OCI-LY7 (cell line): ENCODE data around the gene HLA-A. TPM values are rescaled to one million over a fixed set of nuclear protein-coding genes. Genes with fewer than 3 reads are reported as not detected.

Experiments used
- Bru-seq: library from RNA; stranded (reverse); fragments of 400-500 nt; gene quantifications from one replicate; lab custom pipeline; 2021; lab: Mats Ljungman, UMichigan
- BruChase-seq, 2 experiments: library from RNA; stranded (reverse); fragments of 400-500 nt; gene quantifications; one replicate each; lab custom pipeline; 2021; lab: Mats Ljungman, UMichigan
- BruUV-seq: library from RNA; stranded (reverse); fragments of 400-500 nt; replicated peaks from 2 replicates; lab custom pipeline; 2021; lab: Mats Ljungman, UMichigan
- CTCF ChIA-PET: fragments of 300-600 bp; sonication (Branson Sonifier 250); formaldehyde crosslinking; loops from one replicate; lab custom pipeline; 2022; ENCODE audit warnings: antibody characterized with exemption; ENCODE audit not compliant: unreplicated experiment; lab: Charles Lee
- POLR2A ChIA-PET: fragments of 300-600 bp; sonication (Branson Sonifier 250); formaldehyde crosslinking; loops from one replicate; lab custom pipeline; 2022; ENCODE audit warnings: antibody characterized with exemption; lab: Charles Lee
- DNase-seq: peaks from one replicate; pipeline ENCODE4 v3.0.0-alpha.2; 2015; ENCODE audit warnings: low spot score
- H2AFZ ChIP-seq: fragments of 200-600 bp; sonication (generic), shearing (Covaris generic); 2 replicates; pipeline ENCODE4 v1.6.1; 2014; ENCODE audit warnings: mild to moderate bottlenecking, antibody characterized with exemption, low read length, moderate library complexity
- H3K27ac ChIP-seq: fragments of 200-600 bp; sonication (generic); 2 replicates; pipeline ENCODE4 v1.5.1; 2014; ENCODE audit warnings: mixed run types, low read depth, mild to moderate bottlenecking, moderate library complexity, low read length, inconsistent platforms; ENCODE audit not compliant: poor library complexity, severe bottlenecking
- H3K36me3 ChIP-seq: fragments of 200-600 bp; sonication (generic); 2 replicates; pipeline ENCODE4 v1.6.1; 2014; ENCODE audit warnings: mild to moderate bottlenecking, antibody characterized with exemption, low read length, moderate library complexity, mixed read lengths; ENCODE audit not compliant: insufficient read depth
- H3K4me1 ChIP-seq: fragments of 200-600 bp; sonication (generic); 2 replicates; pipeline ENCODE4 v1.5.1; 2014; ENCODE audit warnings: mild to moderate bottlenecking, low read length; ENCODE audit not compliant: insufficient read depth, poor library complexity, severe bottlenecking
- H3K4me2 ChIP-seq: fragments of 200-600 bp; sonication (generic); 2 replicates; pipeline ENCODE4 v1.6.1; 2014; ENCODE audit warnings: mild to moderate bottlenecking, low read length
- H3K4me3 ChIP-seq: fragments of 200-600 bp; sonication (generic); 2 replicates; pipeline ENCODE4 v1.5.1; 2014; ENCODE audit warnings: mild to moderate bottlenecking, low read depth, low read length; ENCODE audit not compliant: poor library complexity, severe bottlenecking
- H3K79me2 ChIP-seq: fragments of 200-600 bp; sonication (generic); 2 replicates; pipeline ENCODE4 v1.6.1; 2016; ENCODE audit warnings: low read depth, mild to moderate bottlenecking, low read length, moderate library complexity, mixed read lengths; ENCODE audit not compliant: insufficient read depth
- H3K9me2 ChIP-seq: fragments of 200-600 bp; sonication (generic); 2 replicates; pipeline ENCODE4 v1.6.1; 2016; ENCODE audit warnings: mild to moderate bottlenecking, low read length, mixed read lengths; ENCODE audit not compliant: insufficient read depth
- H3K9me3 ChIP-seq: fragments of 200-600 bp; sonication (generic); 2 replicates; pipeline ENCODE4 v1.6.1; 2014; ENCODE audit warnings: mild to moderate bottlenecking, mixed run types, low read length, mixed read lengths
- H4K20me1 ChIP-seq: fragments of 200-600 bp; sonication (generic); 2 replicates; pipeline ENCODE4 v1.6.1; 2014; ENCODE audit warnings: mild to moderate bottlenecking, antibody characterized with exemption, low read length, moderate library complexity, mixed read lengths; ENCODE audit not compliant: insufficient read depth
- EZH2phosphoT487 ChIP-seq: fragments of 200-600 bp; sonication (generic); IDR thresholded peaks from 2 replicates; pipeline ENCODE4 v1.6.1; 2018; ENCODE audit warnings: low read depth, borderline replicate concordance, mild to moderate bottlenecking, mixed run types, antibody characterized with exemption, low read length, moderate library complexity, mixed read lengths
- intact Hi-C: fragments of 100-400 bp; cut with micrococcal nuclease; formaldehyde crosslinking; loops from one replicate; pipeline ENCODE4 v1.10.0; 2022; ENCODE audit not compliant: unreplicated experiment
- long read RNA-seq: library from polyadenylated mRNA; stranded (forward); transcript quantifications from one replicate; pipeline ENCODE4 v2.0.0, GENCODE V29; 2022
- total RNA-seq, 2 experiments: library from RNA; depleted of rRNA in 1 of 2; stranded (reverse); fragments of >200 nt in 1 of 2; shearing (Covaris generic) in 1 of 2; gene quantifications; 2 replicates each; pipeline ENCODE4 v1.2.3, GENCODE V29; 2014 to 2022
- TF ChIP-seq, protein P1 (sequence below): fragments of 200-600 bp; sonication (generic); conservative IDR thresholded peaks from 2 replicates; pipeline ENCODE4 v1.5.1; 2014; ENCODE audit warnings: mild to moderate bottlenecking, antibody characterized with exemption, low read length, moderate library complexity, mixed read lengths

HLA-A gene
- total RNA-seq (2014; rRNA removed; shearing (Covaris generic)) (672 and 804 TPM in 2 replicates), total RNA-seq (2022) (393 and 415 TPM in 2 replicates), Bru-seq, nascent RNA (percentile 86 among the genes with signal in this experiment), BruChase-seq, experiment 1, labeled RNA remaining after a 6-hour chase (percentile 96 among the genes with signal in this experiment), BruChase-seq, experiment 2, labeled RNA remaining after a 2-hour chase (percentile 88 among the genes with signal in this experiment)
- long read RNA-seq, transcript HLA-A-203 (8 exons, 1,611 nt): major isoform, 322 of 461 reads
- long read RNA-seq, partial matches to known transcripts: 102 of 461 reads
- long read RNA-seq, other reads (novel, unspliced or antisense): 36 of 461 reads

- TF ChIP-seq EZH2phosphoT487: no peak
- TF ChIP-seq, protein P1, sequence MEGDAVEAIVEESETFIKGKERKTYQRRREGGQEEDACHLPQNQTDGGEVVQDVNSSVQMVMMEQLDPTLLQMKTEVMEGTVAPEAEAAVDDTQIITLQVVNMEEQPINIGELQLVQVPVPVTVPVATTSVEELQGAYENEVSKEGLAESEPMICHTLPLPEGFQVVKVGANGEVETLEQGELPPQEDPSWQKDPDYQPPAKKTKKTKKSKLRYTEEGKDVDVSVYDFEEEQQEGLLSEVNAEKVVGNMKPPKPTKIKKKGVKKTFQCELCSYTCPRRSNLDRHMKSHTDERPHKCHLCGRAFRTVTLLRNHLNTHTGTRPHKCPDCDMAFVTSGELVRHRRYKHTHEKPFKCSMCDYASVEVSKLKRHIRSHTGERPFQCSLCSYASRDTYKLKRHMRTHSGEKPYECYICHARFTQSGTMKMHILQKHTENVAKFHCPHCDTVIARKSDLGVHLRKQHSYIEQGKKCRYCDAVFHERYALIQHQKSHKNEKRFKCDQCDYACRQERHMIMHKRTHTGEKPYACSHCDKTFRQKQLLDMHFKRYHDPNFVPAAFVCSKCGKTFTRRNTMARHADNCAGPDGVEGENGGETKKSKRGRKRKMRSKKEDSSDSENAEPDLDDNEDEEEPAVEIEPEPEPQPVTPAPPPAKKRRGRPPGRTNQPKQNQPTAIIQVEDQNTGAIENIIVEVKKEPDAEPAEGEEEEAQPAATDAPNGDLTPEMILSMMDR: peak; percentile 32; the same call in 1 of the 2 replicates
- H2AFZ ChIP-seq: peak within 1 kb of the TSS; percentile 91
- intact Hi-C loops: loop anchor here (1.0 kb wide), 1 partner anchor 23 kb away; no protein-coding TSS in a partner anchor
- H4K20me1 ChIP-seq: 0 out of 2 replicates have a peak, but pooled peaks cover 6% of the 10 kb centered on the region
- peak within 1 kb of the TSS; percentile 95 for H3K4me2 ChIP-seq
- POLR2A ChIA-PET: interaction anchor here (0.9 to 1.3 kb wide), 2 partner anchors 22 to 24 kb away, joined by 6 to 7 read pairs; no protein-coding TSS in a partner anchor
- BruUV-seq: TSS peak; percentile 81
- H3K9me3 ChIP-seq: no peaks in the 10 kb centered on the region; the same call in 1 of the 2 replicates
- peaks cover 19% of the 10 kb centered on the region; the same call in 1 of the 2 replicates for H3K79me2 ChIP-seq
- H3K27ac ChIP-seq: peak within 1 kb of the TSS; percentile 55
- peak; percentile 94 for DNase-seq
- CTCF ChIA-PET: no interaction called here
- peak within 1 kb of the TSS; percentile 86 for H3K4me3 ChIP-seq
- no peaks in the 10 kb centered on the region for H3K9me2 ChIP-seq
- peaks cover 32% of the 10 kb centered on the region for H3K4me1 ChIP-seq
- peaks cover 49% of the 10 kb centered on the region for H3K36me3 ChIP-seq
Observed at GRCh38 chr6:29942275-29943052, at the start of gene HLA-A. TSS of gene HLA-A (plus strand) at chr6:29942532. CDS start at chr6:29942554, 22 bp downstream.

- POLR2A ChIA-PET: no interaction called here
- intact Hi-C loops: no loop called here
Observed at GRCh38 chr6:29892696-29893095, 49.6 kb upstream of the HLA-A start.

More at GRCh38 chr6:29892696-29893095, 49.6 kb upstream of the HLA-A start:
- BruUV-seq: no TSS peak
- no peaks in the 10 kb centered on the region for H3K9me3 ChIP-seq
- H3K36me3 ChIP-seq: no peaks in the 10 kb centered on the region
- H3K79me2 ChIP-seq: no peaks in the 10 kb centered on the region
- H3K4me3 ChIP-seq: no peak overlapping the region
- H3K4me2 ChIP-seq: no peak overlapping the region
- CTCF ChIA-PET: no interaction called here
- TF ChIP-seq, protein P1: no peak
- no peak for TF ChIP-seq EZH2phosphoT487
- no peak overlapping the region for H2AFZ ChIP-seq
- no peak overlapping the region for H3K27ac ChIP-seq
- H4K20me1 ChIP-seq: no peaks in the 10 kb centered on the region
- no peaks in the 10 kb centered on the region for H3K4me1 ChIP-seq
- no peak for DNase-seq
- H3K9me2 ChIP-seq: no peaks in the 10 kb centered on the region
